Peyer's patch (tissue), 4 donors: ENCODE results near the gene TDRD10.

Experiments used
- POLR2A ChIP-seq, 2 donors: fragments of 450-650 bp; IDR thresholded peaks; one replicate each; pipeline ENCODE4 v1.5.1; 2017; ENCODE audit warnings: antibody characterized with exemption in 2 of 2, mild to moderate bottlenecking in 2 of 2, moderate library complexity in 2 of 2
- TF ChIP-seq, protein P1 (sequence below), 6 experiments: fragments of 450-650 bp in 4 of 6; fragments of 200-600 bp in 2 of 6; sonication (generic) in 1 of 6; IDR thresholded peaks; one replicate each; pipeline ENCODE4 v1.5.1; 2017 to 2019; ENCODE audit warnings: antibody characterized with exemption in 6 of 6, mild to moderate bottlenecking in 3 of 6, moderate library complexity in 1 of 6

DNA sequence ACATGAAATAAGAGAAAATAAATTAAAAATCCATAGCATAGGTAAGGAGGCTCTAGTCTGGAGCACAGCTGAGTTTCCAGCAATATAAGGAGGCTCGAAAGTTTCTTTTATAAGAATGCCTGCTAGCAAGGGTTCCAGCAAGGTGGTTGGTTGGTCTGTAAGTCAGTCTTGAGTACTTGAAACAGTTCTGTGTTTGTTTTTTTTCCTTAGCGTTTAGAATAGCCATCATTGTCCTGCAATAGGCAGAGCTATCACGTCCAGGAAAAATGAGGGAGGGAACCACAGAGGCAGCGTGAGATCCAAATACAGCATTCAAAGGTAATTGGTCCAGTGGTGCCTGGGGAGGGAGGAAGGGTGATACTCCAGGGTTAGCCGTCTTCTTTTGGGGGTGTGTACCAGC, 48.1 kb downstream of the TDRD10 start:
- TF ChIP-seq, protein P1, sequence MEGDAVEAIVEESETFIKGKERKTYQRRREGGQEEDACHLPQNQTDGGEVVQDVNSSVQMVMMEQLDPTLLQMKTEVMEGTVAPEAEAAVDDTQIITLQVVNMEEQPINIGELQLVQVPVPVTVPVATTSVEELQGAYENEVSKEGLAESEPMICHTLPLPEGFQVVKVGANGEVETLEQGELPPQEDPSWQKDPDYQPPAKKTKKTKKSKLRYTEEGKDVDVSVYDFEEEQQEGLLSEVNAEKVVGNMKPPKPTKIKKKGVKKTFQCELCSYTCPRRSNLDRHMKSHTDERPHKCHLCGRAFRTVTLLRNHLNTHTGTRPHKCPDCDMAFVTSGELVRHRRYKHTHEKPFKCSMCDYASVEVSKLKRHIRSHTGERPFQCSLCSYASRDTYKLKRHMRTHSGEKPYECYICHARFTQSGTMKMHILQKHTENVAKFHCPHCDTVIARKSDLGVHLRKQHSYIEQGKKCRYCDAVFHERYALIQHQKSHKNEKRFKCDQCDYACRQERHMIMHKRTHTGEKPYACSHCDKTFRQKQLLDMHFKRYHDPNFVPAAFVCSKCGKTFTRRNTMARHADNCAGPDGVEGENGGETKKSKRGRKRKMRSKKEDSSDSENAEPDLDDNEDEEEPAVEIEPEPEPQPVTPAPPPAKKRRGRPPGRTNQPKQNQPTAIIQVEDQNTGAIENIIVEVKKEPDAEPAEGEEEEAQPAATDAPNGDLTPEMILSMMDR (IDR thresholded peaks at IDR 0.05), result no peak
- no peak for TF ChIP-seq POLR2A (IDR thresholded peaks at IDR 0.05)
